Mammary epithelial cell (primary cell): Measurements from ENCODE around the gene STK38L.

Experiments
- CTCF ChIP-seq, 2 donors: IDR thresholded peaks in 1 of 2; conservative IDR thresholded peaks in 1 of 2; 2 replicates each; pipeline ENCODE4 v1.5.1; 2011 to 2012; ENCODE audit warnings: inconsistent platforms in 2 of 2, low read length in 2 of 2, mild to moderate bottlenecking in 2 of 2, control low read depth in 1 of 2, low read depth in 1 of 2; ENCODE audit not compliant: insufficient read depth in 1 of 2; ENCODE audit errors: extremely low read depth in 1 of 2
- EZH2 ChIP-seq: IDR thresholded peaks from 2 replicates; pipeline ENCODE4 v1.6.1; 2012; ENCODE audit warnings: low read length, inconsistent platforms, borderline replicate concordance

- TF ChIP-seq CTCF (conservative IDR thresholded peaks at IDR 0.05 in 1 of 2, IDR thresholded peaks at IDR 0.05 in 1 of 2; ENCODE audit: extremely low read depth in 1 of 2, insufficient read depth in 1 of 2, low read depth in 1 of 2, low read length in 2 of 2): no peak
- no peak for TF ChIP-seq EZH2
Measured at GRCh38 chr12:27316947-27317346, 72.9 kb downstream of the STK38L start.
